HCT116 (cell line): ENCODE data around the gene TMTC4. TPM values are rescaled to one million over a fixed set of nuclear protein-coding genes. Genes with fewer than 3 reads are reported as not detected.

Experiments used
- ATAC-seq: fragments of 200-7000 bp; cut with Tn5 transposase; 2 replicates; pipeline ENCODE4 v1.9.1; 2020; ENCODE audit warnings: mild to moderate bottlenecking, moderate library complexity
- BruUV-seq: library from RNA; stranded (reverse); fragments of 400-500 nt; replicated peaks from 2 replicates; lab custom pipeline; 2021; lab: Mats Ljungman, UMichigan
- CTCF ChIA-PET: fragments of 300-600 bp; sonication (Branson Sonifier 250); formaldehyde crosslinking; loops from one replicate; lab custom pipeline; 2021; ENCODE audit warnings: antibody characterized with exemption; lab: Charles Lee
- POLR2A ChIA-PET: fragments of 300-600, 350-600 bp; sonication (Branson Sonifier 250); formaldehyde crosslinking; loops from one replicate; lab custom pipeline; 2021; ENCODE audit warnings: antibody characterized with exemption; lab: Charles Lee
- RAD21 ChIA-PET, 2 experiments: fragments of 300-600 bp; sonication (Branson Sonifier 250); formaldehyde crosslinking; loops; one replicate each; lab custom pipeline; 2023; ENCODE audit warnings: low total read pairs in 2 of 2; ENCODE audit not compliant: uncharacterized antibody in 2 of 2, unreplicated experiment in 2 of 2, low non-redundant PET in 1 of 2; lab: Charles Lee
- DNase-seq: peaks from one replicate; pipeline ENCODE4 v3.0.0-alpha.2; 2010; ENCODE audit warnings: low read depth, low spot score
- H2AFZ ChIP-seq: fragments of 200-600 bp; shearing (Covaris generic), sonication (generic); 2 replicates; pipeline ENCODE4 v1.6.1; 2017; ENCODE audit warnings: low read depth, mixed run types, mixed read lengths, antibody characterized with exemption, low read length; ENCODE audit not compliant: poor library complexity, severe bottlenecking
- H3K27ac ChIP-seq: 2 replicates; pipeline ENCODE4 v1.5.1; 2012; ENCODE audit warnings: low read depth, low read length
- H3K27me3 ChIP-seq: fragments of 200-600 bp; sonication (generic); 2 replicates; pipeline ENCODE4 v1.6.1; 2016; ENCODE audit warnings: mixed run types, low read length, mixed read lengths; ENCODE audit not compliant: insufficient read depth
- H3K36me3 ChIP-seq, 2 experiments: fragments of 200-500 bp in 1 of 2; fragments of 200-600 bp in 1 of 2; sonication (Bioruptor generic) in 1 of 2; sonication (generic) in 1 of 2; 2 replicates each; pipeline versions ENCODE4 v1.5.1 to v1.6.1; 2014 to 2016; ENCODE audit warnings: low read length in 2 of 2, inconsistent platforms in 1 of 2, mixed read lengths in 1 of 2, mixed run types in 1 of 2; ENCODE audit not compliant: insufficient read depth in 2 of 2, control insufficient read depth in 1 of 2
- H3K4me1 ChIP-seq, 2 experiments: fragments of 200-600 bp in 1 of 2; sonication (generic) in 1 of 2; 2 replicates each; pipeline versions ENCODE4 v1.5.1 to v1.6.1; 2012 to 2017; ENCODE audit warnings: low read length in 2 of 2, inconsistent platforms in 1 of 2, mild to moderate bottlenecking in 1 of 2, mixed read lengths in 1 of 2, mixed run types in 1 of 2, moderate library complexity in 1 of 2; ENCODE audit not compliant: insufficient read depth in 2 of 2, control insufficient read depth in 1 of 2
- H3K4me2 ChIP-seq: fragments of 200-600 bp; sonication (generic); 2 replicates; pipeline ENCODE4 v1.6.1; 2017; ENCODE audit warnings: mixed run types, low read length, mixed read lengths
- H3K4me3 ChIP-seq, 2 experiments: fragments of 200-600 bp in 1 of 2; sonication (generic) in 1 of 2; replicated peaks in 1 of 2; 2 replicates each; pipeline ENCODE4 v1.5.1; 2011 to 2016; ENCODE audit warnings: low read length in 2 of 2, control low read depth in 1 of 2, low read depth in 1 of 2, mild to moderate bottlenecking in 1 of 2, mixed read lengths in 1 of 2, mixed run types in 1 of 2
- H3K79me2 ChIP-seq: fragments of 200-600 bp; sonication (generic); 2 replicates; pipeline ENCODE4 v1.6.1; 2017; ENCODE audit warnings: mild to moderate bottlenecking, mixed run types, low read length, moderate library complexity, mixed read lengths; ENCODE audit not compliant: insufficient read depth
- H3K9ac ChIP-seq: fragments of 200-600 bp; sonication (generic); 2 replicates; pipeline ENCODE4 v1.6.1; 2016; ENCODE audit warnings: low read length, mixed read lengths
- H3K9me2 ChIP-seq: fragments of 200-600 bp; sonication (generic), shearing (Covaris generic); 2 replicates; pipeline ENCODE4 v1.6.1; 2017; ENCODE audit warnings: mixed run types, mild to moderate bottlenecking, moderate library complexity; ENCODE audit not compliant: insufficient read depth
- H3K9me3 ChIP-seq, 2 experiments: fragments of 200-500 bp in 1 of 2; fragments of 200-600 bp in 1 of 2; sonication (Bioruptor generic) in 1 of 2; sonication (generic) in 1 of 2; 2 replicates each; pipeline ENCODE4 v1.6.1; 2014 to 2017; ENCODE audit warnings: low read length in 2 of 2, mixed read lengths in 2 of 2, inconsistent platforms in 1 of 2, low read depth in 1 of 2, mild to moderate bottlenecking in 1 of 2, mixed run types in 1 of 2, moderate library complexity in 1 of 2; ENCODE audit not compliant: control insufficient read depth in 1 of 2, insufficient read depth in 1 of 2
- H4K20me1 ChIP-seq: fragments of 200-600 bp; sonication (generic), shearing (Covaris generic); 2 replicates; pipeline ENCODE4 v1.6.1; 2017; ENCODE audit warnings: mixed run types, mild to moderate bottlenecking, moderate library complexity; ENCODE audit not compliant: insufficient read depth
- CBX3 ChIP-seq: IDR thresholded peaks from 2 replicates; pipeline ENCODE4 v1.6.1; 2012; ENCODE audit warnings: low read depth
- EZH2 ChIP-seq: fragments of 200-600 bp; sonication (generic); IDR thresholded peaks from 2 replicates; pipeline ENCODE4 v1.6.1; 2017; ENCODE audit warnings: antibody characterized with exemption, mixed run types
- EZH2phosphoT487 ChIP-seq: fragments of 200-600 bp; IDR thresholded peaks from 2 replicates; pipeline ENCODE4 v1.6.1; 2018; ENCODE audit warnings: antibody characterized with exemption, borderline replicate concordance
- FOSL1 ChIP-seq: IDR thresholded peaks from 2 replicates; pipeline ENCODE4 v1.6.1; 2012; ENCODE audit warnings: low read depth
- RAD21 ChIP-seq: IDR thresholded peaks from 2 replicates; pipeline ENCODE4 v1.6.1; 2012; ENCODE audit warnings: low read depth, mild to moderate bottlenecking
- SIN3A ChIP-seq: IDR thresholded peaks from 2 replicates; pipeline ENCODE4 v1.6.1; 2012; ENCODE audit warnings: low read depth
- SRF ChIP-seq: IDR thresholded peaks from 2 replicates; pipeline ENCODE4 v1.6.1; 2012; ENCODE audit warnings: low read depth
- TCF7L2 ChIP-seq: IDR thresholded peaks from 2 replicates; pipeline ENCODE4 v1.7.0; 2011; ENCODE audit warnings: borderline replicate concordance, inconsistent platforms; ENCODE audit not compliant: insufficient read depth, insufficient read length; ENCODE audit errors: extremely low read depth
- YY1 ChIP-seq: IDR thresholded peaks from 2 replicates; pipeline ENCODE4 v1.6.1; 2011; ENCODE audit warnings: low read length, low read depth, moderate library complexity, mild to moderate bottlenecking; ENCODE audit not compliant: insufficient replicate concordance; ENCODE audit errors: extremely low read depth
- ZFX ChIP-seq: fragments of 450-650 bp; IDR thresholded peaks from 2 replicates; pipeline ENCODE4 v1.6.1; 2017
- ZNF274 ChIP-seq: fragments of 200-500 bp; sonication (Bioruptor generic); IDR thresholded peaks from 2 replicates; pipeline ENCODE4 v1.6.1; 2014; ENCODE audit warnings: mild to moderate bottlenecking, low read depth, low read length, inconsistent platforms
- intact Hi-C: fragments of 100-400 bp; cut with micrococcal nuclease; formaldehyde crosslinking; loops from 2 replicates; pipeline ENCODE4 v1.10.0; 2022
- total RNA-seq: library from RNA; stranded (reverse); gene quantifications from one replicate; pipeline ENCODE4 v1.2.1, GENCODE V29; 2021; ENCODE audit not compliant: unreplicated experiment
- TF ChIP-seq, protein P1 (sequence below), 3 experiments: fragments of 200-600 bp in 1 of 3; sonication (generic) in 1 of 3; IDR thresholded peaks in 2 of 3; conservative IDR thresholded peaks in 1 of 3; 2 replicates each; pipeline ENCODE4 v1.5.1; 2012 to 2017; ENCODE audit warnings: low read depth in 2 of 3, low read length in 2 of 3, antibody characterized with exemption in 1 of 3, borderline replicate concordance in 1 of 3, control low read depth in 1 of 3, mild to moderate bottlenecking in 1 of 3, mixed read lengths in 1 of 3, mixed run types in 1 of 3, moderate library complexity in 1 of 3; ENCODE audit not compliant: insufficient read depth in 1 of 3

The TMTC4 gene
- total RNA-seq, 1 experiment from 2014 or later = 23.6 TPM

- no peak for TF ChIP-seq TCF7L2
- TF ChIP-seq EZH2phosphoT487 = no peak
- TF ChIP-seq EZH2 = no peak
Observed at GRCh38 chr13:100588331-100589177, 86.0 kb downstream of the TMTC4 start, which contains the start of gene GGACT (continued).

- RAD21 ChIA-PET = no interaction called here
- H3K9ac ChIP-seq = no peak overlapping the region
- no peak overlapping the region for H3K4me3 ChIP-seq
- TF ChIP-seq SIN3A (no peak), CBX3 (no peak), SRF (no peak), TCF7L2 (no peak), RAD21 (no peak), YY1 (no peak), ZFX (no peak), ZNF274 (no peak), FOSL1 (no peak)
- TF ChIP-seq, protein P1, sequence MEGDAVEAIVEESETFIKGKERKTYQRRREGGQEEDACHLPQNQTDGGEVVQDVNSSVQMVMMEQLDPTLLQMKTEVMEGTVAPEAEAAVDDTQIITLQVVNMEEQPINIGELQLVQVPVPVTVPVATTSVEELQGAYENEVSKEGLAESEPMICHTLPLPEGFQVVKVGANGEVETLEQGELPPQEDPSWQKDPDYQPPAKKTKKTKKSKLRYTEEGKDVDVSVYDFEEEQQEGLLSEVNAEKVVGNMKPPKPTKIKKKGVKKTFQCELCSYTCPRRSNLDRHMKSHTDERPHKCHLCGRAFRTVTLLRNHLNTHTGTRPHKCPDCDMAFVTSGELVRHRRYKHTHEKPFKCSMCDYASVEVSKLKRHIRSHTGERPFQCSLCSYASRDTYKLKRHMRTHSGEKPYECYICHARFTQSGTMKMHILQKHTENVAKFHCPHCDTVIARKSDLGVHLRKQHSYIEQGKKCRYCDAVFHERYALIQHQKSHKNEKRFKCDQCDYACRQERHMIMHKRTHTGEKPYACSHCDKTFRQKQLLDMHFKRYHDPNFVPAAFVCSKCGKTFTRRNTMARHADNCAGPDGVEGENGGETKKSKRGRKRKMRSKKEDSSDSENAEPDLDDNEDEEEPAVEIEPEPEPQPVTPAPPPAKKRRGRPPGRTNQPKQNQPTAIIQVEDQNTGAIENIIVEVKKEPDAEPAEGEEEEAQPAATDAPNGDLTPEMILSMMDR (IDR thresholded peaks at IDR 0.05 in 2 of 3, conservative IDR thresholded peaks at IDR 0.05 in 1 of 3; ENCODE audit: borderline replicate concordance in 1 of 3, insufficient read depth in 1 of 3, low read depth in 2 of 3, low read length in 2 of 3) = no peak
- TF ChIP-seq, all 23 proteins: peak for 0
- no peak overlapping the region for H3K27ac ChIP-seq
- ChIA-PET POLR2A (no interaction called here), CTCF (no interaction called here)
- no peaks in the 10 kb centered on the region for H3K27me3 ChIP-seq
- no peaks in the 10 kb centered on the region for H3K79me2 ChIP-seq
- H3K4me1 ChIP-seq = peaks cover 0 to 15% of the 10 kb centered on the region in 2 experiments; a peak in 3 of 4 replicates
- DNase-seq (no peak), ATAC-seq (no peak)
- intact Hi-C loops = no loop called here
- no peaks in the 10 kb centered on the region for H3K9me3 ChIP-seq
- BruUV-seq = no TSS peak
- no peak overlapping the region for H3K4me2 ChIP-seq
- H2AFZ ChIP-seq = no peak overlapping the region
- no peaks in the 10 kb centered on the region for H3K9me2 ChIP-seq
- no peaks in the 10 kb centered on the region for H4K20me1 ChIP-seq
- H3K36me3 ChIP-seq = no peaks in the 10 kb centered on the region
Observed at GRCh38 chr13:100584896-100585295, 89.7 kb downstream of the TMTC4 start.
